C1 segment of cervical spinal cord (tissue), 14 donors: ENCODE measurements around the gene YIF1B.
A peak's percentile ranks its signal among the peaks of the same experiment; 100 is the strongest.
"Not testable (repeated sequence)": the region's sequence is repeated elsewhere in the genome, so short reads cannot be mapped to it uniquely, and the experiment has no call there.

Experiments used
- DNase-seq, 14 donors: peaks; one replicate each; lab custom pipeline; 2025; lab: John Stamatoyannopoulos, UW

The YIF1B gene

GRCh38 chr19:38277549-38277948 is 38.2 kb downstream of the YIF1B start:
- DNase-seq: no peak

- DNase-seq: no peak
Observed at GRCh38 chr19:38276942-38277517, 38.7 kb downstream of the YIF1B start.

- peak in 12 of 14 donors; percentile 11 to 59 (median 38) for DNase-seq
Observed at GRCh38 chr19:38274739-38275138, 41.0 kb downstream of the YIF1B start.

- DNase-seq: no peak
Observed at GRCh38 chr19:38273499-38273898, 42.2 kb downstream of the YIF1B start.

DNA sequence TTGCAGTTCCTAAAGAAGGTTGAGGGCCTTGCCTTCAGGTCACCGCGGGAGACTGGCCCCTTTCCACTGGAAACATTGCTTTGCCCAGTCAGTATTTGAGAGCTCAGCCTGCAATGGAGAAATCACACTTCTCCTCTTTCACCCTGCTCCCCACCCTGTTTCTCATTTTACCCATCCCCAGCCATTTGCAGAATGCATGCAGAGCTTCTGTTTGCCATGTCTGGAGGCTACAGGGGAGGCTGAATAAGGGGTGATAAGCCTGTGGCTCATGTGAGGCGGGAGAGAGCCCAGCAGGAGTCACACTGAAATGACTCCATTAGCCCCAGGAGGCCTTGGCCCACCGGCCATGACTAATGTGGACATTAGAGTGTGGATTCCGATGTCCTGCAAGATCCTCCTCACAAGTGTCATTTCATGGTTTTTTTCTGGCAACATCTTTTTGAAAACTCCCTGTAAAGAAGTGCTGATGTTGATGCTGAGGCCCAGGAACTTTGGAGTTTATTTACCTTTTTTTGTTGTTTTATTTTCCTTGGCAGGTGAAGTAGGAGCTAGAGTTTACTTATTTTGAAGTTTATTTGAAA is 45.1 kb downstream of the YIF1B start:
- DNase-seq: no peak

- DNase-seq: no peak
Observed at GRCh38 chr19:38268539-38268938, 47.2 kb downstream of the YIF1B start.

GRCh38 chr19:38267761-38268483 is 47.8 kb downstream of the YIF1B start:
- DNase-seq: no peak

- DNase-seq: no peak
Observed at GRCh38 chr19:38266981-38267597, 48.7 kb downstream of the YIF1B start.

GRCh38 chr19:38265921-38266429 is 49.8 kb downstream of the YIF1B start:
- DNase-seq: no peak

GRCh38 chr19:38265213-38265861 is 50.4 kb downstream of the YIF1B start:
- peak in 1 of 14 donors; percentile 37 for DNase-seq

GRCh38 chr19:38264486-38265212 is 51.1 kb downstream of the YIF1B start, which contains the start of gene SPINT2:
Gene SPINT2 (plus strand): TSS chr19:38264573. CDS start chr19:38264893, 320 bp downstream.
- peak in 1 of 14 donors; percentile 39 for DNase-seq

GRCh38 chr19:38263689-38264485 is 51.9 kb downstream of the YIF1B start:
- peak in 4 of 14 donors; percentile 32 to 63 (median 46) for DNase-seq

GRCh38 chr19:38262585-38263268 is 53.0 kb downstream of the YIF1B start:
- DNase-seq: no peak

DNA sequence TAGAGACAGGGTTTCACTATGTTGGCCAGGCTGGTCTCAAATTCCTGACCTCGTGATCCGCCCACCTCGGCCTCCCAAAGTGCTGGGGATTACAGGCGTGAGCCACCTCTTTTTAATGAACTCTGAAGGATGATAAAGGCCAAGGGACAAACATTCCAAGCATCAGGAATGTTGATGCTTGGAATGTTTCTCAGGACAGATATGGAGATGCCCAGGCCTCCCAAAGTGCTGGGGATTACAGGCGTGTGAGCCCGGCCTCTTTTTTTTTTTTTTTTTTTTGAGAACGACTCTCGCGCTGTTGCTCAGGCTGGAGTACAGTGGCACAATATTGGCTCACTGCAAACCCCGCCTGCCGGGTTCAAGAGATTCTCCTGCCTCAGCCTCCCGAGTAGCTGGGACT is 53.8 kb downstream of the YIF1B start:
- DNase-seq: not testable (repeated sequence)

DNA sequence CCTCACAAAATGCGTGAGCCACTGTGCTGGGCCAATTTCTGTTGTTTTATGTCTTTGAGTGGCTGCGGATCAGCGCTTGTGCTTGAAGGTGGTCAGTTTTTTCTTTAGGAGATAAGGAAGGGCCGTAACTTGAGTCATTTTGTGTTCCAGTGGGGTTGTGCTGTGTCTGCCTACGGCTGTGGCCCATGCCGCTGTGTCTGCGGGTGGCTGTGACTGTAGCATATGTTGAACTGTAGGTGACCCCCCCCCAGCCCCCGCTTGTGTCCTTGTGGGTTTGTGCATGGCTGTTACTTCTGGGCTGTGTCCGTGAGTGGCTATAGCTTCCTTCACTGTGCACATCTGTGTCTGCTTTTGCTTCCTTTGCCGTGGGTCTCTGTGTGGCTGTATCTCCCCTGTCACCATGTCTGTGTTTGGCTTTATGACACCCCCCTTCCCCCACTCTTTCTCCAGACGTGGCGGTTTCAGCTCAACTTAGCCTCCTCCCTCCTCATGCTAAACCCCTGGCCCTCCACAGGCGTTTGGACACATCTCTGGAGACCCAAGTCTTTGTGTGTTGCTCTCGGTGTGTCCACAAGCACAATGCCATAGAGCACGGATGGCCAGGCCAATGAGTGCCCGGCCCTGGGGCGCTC is 60.2 kb downstream of the YIF1B start:
- DNase-seq: peak in 6 of 14 donors; percentile 19 to 56 (median 43)

GRCh38 chr19:38253788-38254187 is 62.0 kb downstream of the YIF1B start:
- peak in 1 of 14 donors; percentile 50 for DNase-seq
